K562 (cell line): Measurements from ENCODE around the gene CHST12.

Experiments
- ATF7 ChIP-seq: fragments of 450-650 bp; IDR thresholded peaks from 2 replicates; pipeline ENCODE4 v1.7.1; 2014; ENCODE audit warnings: mild to moderate bottlenecking, moderate library complexity
- BHLHE40 ChIP-seq: IDR thresholded peaks from 2 replicates; pipeline ENCODE4 v1.6.1; 2011; ENCODE audit warnings: low read length, improper control_type of control experiment
- CCAR2 ChIP-seq: fragments of 200-400 bp; formaldehyde crosslinking; IDR thresholded peaks from 2 replicates; pipeline ENCODE4 v1.6.1; 2017; ENCODE audit warnings: mild to moderate bottlenecking, low read depth, low read length
- NCOR1 ChIP-seq: fragments of 450-650 bp; IDR thresholded peaks from 2 replicates; pipeline ENCODE4 v1.6.1; 2016; ENCODE audit warnings: mild to moderate bottlenecking, moderate library complexity
- NFRKB ChIP-seq: fragments of 450-650 bp; IDR thresholded peaks from 2 replicates; pipeline ENCODE4 v1.6.1; 2016; ENCODE audit warnings: low read depth
- POLR2A ChIP-seq: fragments of 450-650 bp; conservative IDR thresholded peaks from 2 replicates; pipeline ENCODE4 v1.6.1; 2016
- TOE1 ChIP-seq, 2 experiments: fragments of 450-650 bp in 1 of 2; sonication (generic) in 1 of 2; formaldehyde crosslinking in 1 of 2; IDR thresholded peaks; 2 replicates each; pipeline versions ENCODE4 v1.7.1 to v1.8.0; 2016 to 2022; ENCODE audit warnings: borderline replicate concordance in 2 of 2, mild to moderate bottlenecking in 2 of 2, antibody characterized with exemption in 1 of 2, inconsistent platforms in 1 of 2, low read depth in 1 of 2, missing genetic modification reagents in 1 of 2, moderate library complexity in 1 of 2
- ZNF274 ChIP-seq: IDR thresholded peaks from 2 replicates; pipeline ENCODE4 v1.6.1; 2011; ENCODE audit warnings: low read depth, mild to moderate bottlenecking, low read length, moderate library complexity, borderline replicate concordance
- TF ChIP-seq, protein P1 (sequence below): sonication (generic); formaldehyde crosslinking; IDR thresholded peaks from 2 replicates; pipeline ENCODE4 v1.8.1; 2023; ENCODE audit warnings: mild to moderate bottlenecking, missing genetic modification reagents
- TF ChIP-seq, protein P2 (sequence below), 3 experiments: IDR thresholded peaks in 2 of 3; conservative IDR thresholded peaks in 1 of 3; 2 replicates each; pipeline ENCODE4 v1.5.1; 2011 to 2012; ENCODE audit warnings: low read length in 3 of 3, mild to moderate bottlenecking in 3 of 3, control low read depth in 2 of 3, improper control_type of control experiment in 1 of 3, inconsistent platforms in 1 of 3, low read depth in 1 of 3, mixed read lengths in 1 of 3, moderate library complexity in 1 of 3; ENCODE audit not compliant: insufficient read depth in 2 of 3
- TF ChIP-seq, protein P3 (sequence below): fragments of 150-350 bp; conservative IDR thresholded peaks from 2 replicates; pipeline ENCODE4 v1.6.1; 2014; ENCODE audit warnings: low read length
- TF ChIP-seq, protein P4 (sequence below): fragments of 450-650 bp; formaldehyde crosslinking; IDR thresholded peaks from 2 replicates; pipeline ENCODE4 v1.4.0; 2022; ENCODE audit warnings: mild to moderate bottlenecking, moderate library complexity

DNA sequence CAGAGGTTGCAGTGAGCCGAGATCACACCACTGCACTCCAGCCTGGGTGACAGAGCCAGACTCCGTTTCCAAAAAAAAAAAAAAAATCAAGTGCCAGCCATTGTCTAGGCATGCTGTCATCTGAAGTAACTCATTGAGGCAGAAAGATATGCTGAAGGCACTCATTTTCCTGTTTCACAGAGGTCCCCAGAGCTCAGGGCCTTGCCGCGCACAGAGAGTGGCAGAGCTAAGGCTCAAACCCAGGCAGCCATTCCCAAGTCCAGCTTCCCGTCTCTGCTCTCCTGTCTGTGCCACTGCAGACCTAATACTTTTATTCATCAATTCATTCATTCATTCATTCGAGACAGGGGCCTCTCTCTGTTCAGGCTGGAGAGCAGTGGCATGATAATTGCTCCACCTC is 69.3 kb downstream of the CHST12 start:
- no peak for TF ChIP-seq ATF7
- TF ChIP-seq, protein P1, sequence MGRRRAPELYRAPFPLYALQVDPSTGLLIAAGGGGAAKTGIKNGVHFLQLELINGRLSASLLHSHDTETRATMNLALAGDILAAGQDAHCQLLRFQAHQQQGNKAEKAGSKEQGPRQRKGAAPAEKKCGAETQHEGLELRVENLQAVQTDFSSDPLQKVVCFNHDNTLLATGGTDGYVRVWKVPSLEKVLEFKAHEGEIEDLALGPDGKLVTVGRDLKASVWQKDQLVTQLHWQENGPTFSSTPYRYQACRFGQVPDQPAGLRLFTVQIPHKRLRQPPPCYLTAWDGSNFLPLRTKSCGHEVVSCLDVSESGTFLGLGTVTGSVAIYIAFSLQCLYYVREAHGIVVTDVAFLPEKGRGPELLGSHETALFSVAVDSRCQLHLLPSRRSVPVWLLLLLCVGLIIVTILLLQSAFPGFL = no peak
- TF ChIP-seq TOE1 (IDR thresholded peaks at IDR 0.05; ENCODE audit: borderline replicate concordance) = no peak
- no peak for TF ChIP-seq TOE1 (CRISPR knock-in tag; IDR thresholded peaks at IDR 0.05; ENCODE audit: borderline replicate concordance, low read depth)
- TF ChIP-seq, protein P2, sequence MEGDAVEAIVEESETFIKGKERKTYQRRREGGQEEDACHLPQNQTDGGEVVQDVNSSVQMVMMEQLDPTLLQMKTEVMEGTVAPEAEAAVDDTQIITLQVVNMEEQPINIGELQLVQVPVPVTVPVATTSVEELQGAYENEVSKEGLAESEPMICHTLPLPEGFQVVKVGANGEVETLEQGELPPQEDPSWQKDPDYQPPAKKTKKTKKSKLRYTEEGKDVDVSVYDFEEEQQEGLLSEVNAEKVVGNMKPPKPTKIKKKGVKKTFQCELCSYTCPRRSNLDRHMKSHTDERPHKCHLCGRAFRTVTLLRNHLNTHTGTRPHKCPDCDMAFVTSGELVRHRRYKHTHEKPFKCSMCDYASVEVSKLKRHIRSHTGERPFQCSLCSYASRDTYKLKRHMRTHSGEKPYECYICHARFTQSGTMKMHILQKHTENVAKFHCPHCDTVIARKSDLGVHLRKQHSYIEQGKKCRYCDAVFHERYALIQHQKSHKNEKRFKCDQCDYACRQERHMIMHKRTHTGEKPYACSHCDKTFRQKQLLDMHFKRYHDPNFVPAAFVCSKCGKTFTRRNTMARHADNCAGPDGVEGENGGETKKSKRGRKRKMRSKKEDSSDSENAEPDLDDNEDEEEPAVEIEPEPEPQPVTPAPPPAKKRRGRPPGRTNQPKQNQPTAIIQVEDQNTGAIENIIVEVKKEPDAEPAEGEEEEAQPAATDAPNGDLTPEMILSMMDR (IDR thresholded peaks at IDR 0.05 in 2 of 3, conservative IDR thresholded peaks at IDR 0.05 in 1 of 3; ENCODE audit: insufficient read depth in 2 of 3, low read depth in 1 of 3, low read length in 3 of 3) = no peak
- TF ChIP-seq NFRKB = no peak
- no peak for TF ChIP-seq ZNF274
- no peak for TF ChIP-seq POLR2A
- no peak for TF ChIP-seq NCOR1
- no peak for TF ChIP-seq CCAR2
- TF ChIP-seq, protein P3, sequence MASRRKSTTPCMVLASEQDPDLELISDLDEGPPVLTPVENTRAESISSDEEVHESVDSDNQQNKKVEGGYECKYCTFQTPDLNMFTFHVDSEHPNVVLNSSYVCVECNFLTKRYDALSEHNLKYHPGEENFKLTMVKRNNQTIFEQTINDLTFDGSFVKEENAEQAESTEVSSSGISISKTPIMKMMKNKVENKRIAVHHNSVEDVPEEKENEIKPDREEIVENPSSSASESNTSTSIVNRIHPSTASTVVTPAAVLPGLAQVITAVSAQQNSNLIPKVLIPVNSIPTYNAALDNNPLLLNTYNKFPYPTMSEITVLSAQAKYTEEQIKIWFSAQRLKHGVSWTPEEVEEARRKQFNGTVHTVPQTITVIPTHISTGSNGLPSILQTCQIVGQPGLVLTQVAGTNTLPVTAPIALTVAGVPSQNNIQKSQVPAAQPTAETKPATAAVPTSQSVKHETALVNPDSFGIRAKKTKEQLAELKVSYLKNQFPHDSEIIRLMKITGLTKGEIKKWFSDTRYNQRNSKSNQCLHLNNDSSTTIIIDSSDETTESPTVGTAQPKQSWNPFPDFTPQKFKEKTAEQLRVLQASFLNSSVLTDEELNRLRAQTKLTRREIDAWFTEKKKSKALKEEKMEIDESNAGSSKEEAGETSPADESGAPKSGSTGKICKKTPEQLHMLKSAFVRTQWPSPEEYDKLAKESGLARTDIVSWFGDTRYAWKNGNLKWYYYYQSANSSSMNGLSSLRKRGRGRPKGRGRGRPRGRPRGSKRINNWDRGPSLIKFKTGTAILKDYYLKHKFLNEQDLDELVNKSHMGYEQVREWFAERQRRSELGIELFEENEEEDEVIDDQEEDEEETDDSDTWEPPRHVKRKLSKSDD = no peak
- TF ChIP-seq, protein P4, sequence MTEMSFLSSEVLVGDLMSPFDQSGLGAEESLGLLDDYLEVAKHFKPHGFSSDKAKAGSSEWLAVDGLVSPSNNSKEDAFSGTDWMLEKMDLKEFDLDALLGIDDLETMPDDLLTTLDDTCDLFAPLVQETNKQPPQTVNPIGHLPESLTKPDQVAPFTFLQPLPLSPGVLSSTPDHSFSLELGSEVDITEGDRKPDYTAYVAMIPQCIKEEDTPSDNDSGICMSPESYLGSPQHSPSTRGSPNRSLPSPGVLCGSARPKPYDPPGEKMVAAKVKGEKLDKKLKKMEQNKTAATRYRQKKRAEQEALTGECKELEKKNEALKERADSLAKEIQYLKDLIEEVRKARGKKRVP (CRISPR knock-in tag) = no peak
- TF ChIP-seq BHLHE40 = no peak
